ENCODE results near the gene ADAM8. TPM values are rescaled to one million over a fixed set of nuclear protein-coding genes. Genes with fewer than 3 reads are reported as not detected.
A peak's percentile ranks its signal among the peaks of the same experiment; 100 is the strongest.

Gene ADAM8
- total and polyA plus RNA-seq, 2 of the 8 experiments (the other 6 are each of a cell fraction or from before 2014, with no cell fraction given), result 4.6 TPM

DNA sequence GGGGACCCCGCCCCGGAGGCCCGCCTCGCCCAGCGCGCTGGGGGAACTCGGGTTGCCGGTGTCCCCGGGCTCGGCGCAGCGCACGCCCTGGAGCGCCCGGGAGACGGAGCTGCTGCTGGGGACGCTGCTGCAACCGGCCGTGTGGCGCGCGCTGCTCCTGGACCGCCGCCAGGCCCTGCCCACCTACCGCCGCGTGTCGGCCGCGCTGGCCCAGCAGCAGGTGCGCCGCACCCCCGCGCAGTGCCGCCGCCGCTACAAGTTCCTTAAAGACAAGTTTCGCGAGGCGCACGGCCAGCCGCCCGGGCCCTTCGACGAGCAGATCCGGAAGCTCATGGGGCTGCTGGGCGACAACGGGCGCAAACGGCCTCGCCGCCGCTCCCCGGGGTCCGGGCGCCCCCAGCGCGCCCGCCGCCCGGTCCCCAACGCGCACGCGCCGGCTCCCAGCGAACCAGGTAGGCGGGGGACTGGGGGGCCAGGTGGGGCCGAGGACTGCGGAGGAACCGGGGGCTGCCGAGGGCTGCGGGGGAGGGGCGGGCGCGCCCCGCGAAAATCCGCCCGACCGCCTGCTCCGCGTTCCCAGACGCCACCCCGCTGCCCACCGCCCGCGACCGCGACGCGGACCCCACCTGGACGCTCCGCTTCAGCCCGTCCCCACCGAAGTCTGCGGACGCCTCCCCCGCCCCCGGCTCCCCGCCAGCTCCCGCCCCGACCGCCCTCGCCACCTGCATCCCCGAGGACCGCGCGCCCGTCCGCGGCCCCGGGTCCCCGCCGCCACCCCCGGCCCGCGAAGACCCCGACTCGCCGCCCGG lies 46.1 kb downstream of the ADAM8 start (continued):
- peak; percentile 46 for TF ChIP-seq EZH2 (IDR thresholded peaks at IDR 0.05; ENCODE audit: low read depth, low read length, severe bottlenecking)
- TF ChIP-seq TBP (IDR thresholded peaks at IDR 0.05; ENCODE audit: low read depth, low read length), result no peak
- TF ChIP-seq, protein P1, sequence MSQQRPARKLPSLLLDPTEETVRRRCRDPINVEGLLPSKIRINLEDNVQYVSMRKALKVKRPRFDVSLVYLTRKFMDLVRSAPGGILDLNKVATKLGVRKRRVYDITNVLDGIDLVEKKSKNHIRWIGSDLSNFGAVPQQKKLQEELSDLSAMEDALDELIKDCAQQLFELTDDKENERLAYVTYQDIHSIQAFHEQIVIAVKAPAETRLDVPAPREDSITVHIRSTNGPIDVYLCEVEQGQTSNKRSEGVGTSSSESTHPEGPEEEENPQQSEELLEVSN (IDR thresholded peaks at IDR 0.05), result peak; percentile 87
- peak; percentile 86 for TF ChIP-seq KDM4A (IDR thresholded peaks at IDR 0.05; ENCODE audit: low read depth, low read length, severe bottlenecking)
